Measurements from ENCODE around the gene NAAA.
A peak's percentile ranks its signal among the peaks of the same experiment; 100 is the strongest.
"Not testable (repeated sequence)": the region's sequence is repeated elsewhere in the genome, so short reads cannot be mapped to it uniquely, and the experiment has no call there.

Gene NAAA

GRCh38 chr4:75916091-75916661, 24.6 kb downstream of the NAAA start:
- DNase-seq, result peak; percentile 30

- no peak for DNase-seq
These were observed 27.8 kb downstream of the NAAA start for GRCh38 chr4:75912968-75913367.

- DNase-seq, result not testable (repeated sequence)
These were observed 30.0 kb downstream of the NAAA start for GRCh38 chr4:75910831-75911230.

GRCh38 chr4:75909405-75909804, 31.4 kb downstream of the NAAA start:
- DNase-seq, result no peak

GRCh38 chr4:75908555-75908954, 32.3 kb downstream of the NAAA start:
- DNase-seq, result no peak

GRCh38 chr4:75907966-75908365, 32.8 kb downstream of the NAAA start:
- no peak for DNase-seq

GRCh38 chr4:75904076-75904475, 36.7 kb downstream of the NAAA start:
- DNase-seq, result no peak

- no peak for DNase-seq
These were observed 38.5 kb downstream of the NAAA start, which contains the start of gene PPEF2 for GRCh38 chr4:75902352-75902751. TSS of gene PPEF2 (minus strand) at chr4:75902452. CDS start at chr4:75896325, 6,127 bp downstream.

GRCh38 chr4:75898536-75898935, 42.3 kb downstream of the NAAA start:
- no peak for DNase-seq

GRCh38 chr4:75895744-75896314, 45.0 kb downstream of the NAAA start:
- DNase-seq, result no peak

GRCh38 chr4:75892508-75892907, 48.3 kb downstream of the NAAA start:
- DNase-seq, result no peak

- no peak for DNase-seq
These were observed 49.2 kb downstream of the NAAA start for GRCh38 chr4:75891611-75892010.

- no peak for DNase-seq
These were observed 51.1 kb downstream of the NAAA start for GRCh38 chr4:75889537-75890199.

GRCh38 chr4:75886104-75886503, 54.7 kb downstream of the NAAA start:
- no peak for DNase-seq

- no peak for DNase-seq
These were observed 59.3 kb downstream of the NAAA start for GRCh38 chr4:75881476-75881875.

- DNase-seq, result no peak
These were observed 60.5 kb downstream of the NAAA start for GRCh38 chr4:75880278-75880677.

GRCh38 chr4:75878246-75878756, 62.5 kb downstream of the NAAA start:
- DNase-seq, result no peak

GRCh38 chr4:75876218-75876617, 64.6 kb downstream of the NAAA start:
- DNase-seq, result no peak

- DNase-seq, result no peak
These were observed 71.7 kb downstream of the NAAA start for GRCh38 chr4:75869100-75869499.

- DNase-seq, result no peak
These were observed 73.7 kb downstream of the NAAA start for GRCh38 chr4:75867130-75867529.

Data from fibroblast of skin of abdomen (primary cell).